ENCODE results near the gene MIDN.

- TF ChIP-seq CTCF (IDR thresholded peaks at IDR 0.05): no peak
- TF ChIP-seq POLR2A (IDR thresholded peaks at IDR 0.05): no peak
These were observed 48.3 kb downstream of the MIDN start for GRCh38 chr19:1296575-1297271.
